ENCODE results near the gene BMP7. TPM values are rescaled to one million over a fixed set of nuclear protein-coding genes. Genes with fewer than 3 reads are reported as not detected.

Gene BMP7
- total and polyA plus RNA-seq, 2 of the 13 experiments (the other 11 are each of a cell fraction or from before 2014, with no cell fraction given), result not detected

- TF ChIP-seq GABPB1 (CRISPR knock-in tag; IDR thresholded peaks at IDR 0.05), result peak; percentile 41
- TF ChIP-seq NR2F6 (IDR thresholded peaks at IDR 0.05), result no peak
- 0 out of 2 replicates have a peak, but pooled peaks have one; percentile 46 for TF ChIP-seq NR2F6 (CRISPR knock-in tag; IDR thresholded peaks at IDR 0.05)
- TF ChIP-seq SUZ12 (IDR thresholded peaks at IDR 0.05; ENCODE audit: low read depth, low read length), result no peak
- TF ChIP-seq ZKSCAN8 (CRISPR knock-in tag; IDR thresholded peaks at IDR 0.05; ENCODE audit: borderline replicate concordance), result no peak
- TF ChIP-seq SAP130 (CRISPR knock-in tag; IDR thresholded peaks at IDR 0.05; ENCODE audit: low read depth), result no peak
- TF ChIP-seq NFRKB (IDR thresholded peaks at IDR 0.05), result no peak
- no peak for TF ChIP-seq KAT2B (IDR thresholded peaks at IDR 0.05; ENCODE audit: borderline replicate concordance, low read depth, low read length)
- no peak for TF ChIP-seq TAF1 (CRISPR knock-in tag; IDR thresholded peaks at IDR 0.05)
- no peak for TF ChIP-seq ZNF704 (CRISPR knock-in tag; IDR thresholded peaks at IDR 0.05; ENCODE audit: borderline replicate concordance)
- TF ChIP-seq ZBTB4 (CRISPR knock-in tag; IDR thresholded peaks at IDR 0.05; ENCODE audit: borderline replicate concordance), result no peak
- TF ChIP-seq JDP2 (CRISPR knock-in tag; IDR thresholded peaks at IDR 0.05; ENCODE audit: borderline replicate concordance), result no peak; the same call in 1 of the 2 replicates
- no peak; the same call in 1 of the 2 replicates for TF ChIP-seq MYC (CRISPR knock-in tag; IDR thresholded peaks at IDR 0.05; ENCODE audit: borderline replicate concordance)
- no peak for TF ChIP-seq ZFP82 (CRISPR knock-in tag; IDR thresholded peaks at IDR 0.05; ENCODE audit: borderline replicate concordance)
- no peak for TF ChIP-seq RFX3 (CRISPR knock-in tag; IDR thresholded peaks at IDR 0.05)
- TF ChIP-seq MAFK (conservative IDR thresholded peaks at IDR 0.05 in 1 of 2, IDR thresholded peaks at IDR 0.05 in 1 of 2; ENCODE audit: low read length in 2 of 2), result no peak
- TF ChIP-seq ZNF17 (CRISPR knock-in tag; IDR thresholded peaks at IDR 0.05), result no peak
- no peak for TF ChIP-seq GTF3A (CRISPR knock-in tag; conservative IDR thresholded peaks at IDR 0.05)
- no peak for TF ChIP-seq ZBTB39 (CRISPR knock-in tag; IDR thresholded peaks at IDR 0.05)
- TF ChIP-seq CCAR2 (optimal IDR thresholded peaks at IDR 0.05; ENCODE audit: low read depth, low read length), result no peak
- TF ChIP-seq TFDP1 (CRISPR knock-in tag; IDR thresholded peaks at IDR 0.05; ENCODE audit: borderline replicate concordance), result no peak; the same call in 1 of the 2 replicates
These were observed 2.3 kb downstream of the BMP7 start (continued) for GRCh38 chr20:57263801-57264792.
